Stomach (tissue), 4 donors: Measurements from ENCODE around the gene AKIRIN2.

ENCODE experiments used
- CTCF ChIP-seq, 7 experiments: fragments of 450-650 bp in 4 of 7; fragments of 200-600 bp in 3 of 7; sonication (generic) in 3 of 7; IDR thresholded peaks; one replicate each; pipeline ENCODE4 v1.5.1; 2016 to 2019; ENCODE audit warnings: antibody characterized with exemption in 7 of 7, control low read depth in 2 of 7, mild to moderate bottlenecking in 1 of 7
- POLR2A ChIP-seq, 4 donors: fragments of 450-650 bp; IDR thresholded peaks; one replicate each; pipeline ENCODE4 v1.6.1; 2016; ENCODE audit warnings: antibody characterized with exemption in 4 of 4, control low read depth in 2 of 4, mild to moderate bottlenecking in 1 of 4, moderate library complexity in 1 of 4
- POLR2AphosphoS5 ChIP-seq, 3 donors: sonication (generic); formaldehyde crosslinking; IDR thresholded peaks; one replicate each; pipeline ENCODE4 v1.6.1; 2016; ENCODE audit warnings: antibody characterized with exemption in 3 of 3

GRCh38 chr6:87656857-87657256 lies 45.2 kb downstream of the AKIRIN2 start:
- no peak for TF ChIP-seq POLR2AphosphoS5 (IDR thresholded peaks at IDR 0.05)
- no peak for TF ChIP-seq CTCF (IDR thresholded peaks at IDR 0.05)
- no peak for TF ChIP-seq POLR2A (IDR thresholded peaks at IDR 0.05)
